PC-3 (cell line): ENCODE results near the gene FXYD5.

Source experiments
- CTCF ChIP-seq: fragments of 300-600 bp; sonication (generic); conservative IDR thresholded peaks from 2 replicates; pipeline ENCODE4 v1.5.1; 2017; ENCODE audit warnings: antibody characterized with exemption, low read depth, mild to moderate bottlenecking, low read length
- EZH2 ChIP-seq: fragments of 300-600 bp; sonication (generic); IDR thresholded peaks from one replicate; pipeline ENCODE4 v1.6.1; 2017; ENCODE audit warnings: antibody characterized with exemption, mild to moderate bottlenecking, low read length; ENCODE audit not compliant: unreplicated experiment

GRCh38 chr19:35209646-35210045, 55.1 kb downstream of the FXYD5 start:
- TF ChIP-seq CTCF (no peak), EZH2 (no peak)
